HL-60/S4 (cell line): ENCODE results near the gene LRMDA.

Experiments
- in situ Hi-C: fragments of 300-500 bp; cut with MboI; formaldehyde crosslinking; loops from 2 replicates; pipeline ENCODE4 v1.14.3; 2022; ENCODE audit warnings: low sequenced_read_pairs

LRMDA gene

DNA sequence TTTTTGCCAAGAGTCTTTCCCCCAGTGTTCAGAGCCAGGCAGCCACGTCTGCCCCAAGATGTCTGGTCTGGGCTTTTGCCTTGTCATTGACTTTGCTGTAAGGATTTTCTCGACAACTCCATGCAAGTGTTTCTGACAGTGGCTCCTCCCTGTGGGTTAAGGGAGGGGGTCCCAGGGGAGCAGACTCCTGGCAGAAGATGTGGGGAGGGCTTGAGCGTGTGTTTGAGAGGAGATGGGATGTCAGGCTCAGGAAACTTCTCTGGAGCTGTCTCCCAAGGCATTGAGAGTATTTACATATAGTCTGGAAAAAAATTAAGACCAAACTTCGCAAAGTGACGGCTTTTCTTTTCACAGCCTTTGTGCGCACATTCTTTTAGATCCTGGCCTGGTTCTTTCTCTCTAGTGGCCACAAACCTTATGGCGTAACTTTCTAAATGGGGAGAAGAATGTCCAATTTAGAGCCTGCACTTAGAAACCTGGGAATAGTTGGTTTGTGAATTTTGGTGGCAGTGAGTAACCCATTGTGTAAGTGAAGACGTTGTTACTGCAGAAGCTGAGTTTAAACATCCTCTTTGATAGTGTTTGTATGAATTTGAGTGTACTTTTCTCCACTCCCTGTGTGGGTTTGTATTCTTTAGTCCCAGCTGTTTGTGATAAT lies 201.5 kb downstream of the LRMDA start:
- in situ Hi-C loops = no loop called here

DNA sequence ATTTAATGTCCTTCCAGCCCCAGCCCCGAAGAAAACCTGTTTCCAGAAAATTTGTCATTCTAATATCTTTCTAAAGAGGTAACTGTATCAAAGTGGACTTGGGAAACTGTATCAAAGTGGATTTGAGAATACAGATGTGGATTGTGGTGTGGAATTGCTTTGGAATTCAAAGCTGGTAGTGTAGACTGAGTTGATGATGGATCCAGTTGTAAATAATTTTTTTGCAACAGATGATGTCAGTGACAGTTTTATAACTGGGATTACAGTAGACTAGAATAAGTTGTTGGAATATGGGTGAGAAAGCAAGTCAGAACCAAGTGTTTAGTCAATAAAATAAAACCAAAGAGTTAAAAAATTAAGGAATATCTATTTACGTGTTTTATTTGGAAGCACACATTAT lies 202.1 kb downstream of the LRMDA start:
- in situ Hi-C loops = no loop called here

DNA sequence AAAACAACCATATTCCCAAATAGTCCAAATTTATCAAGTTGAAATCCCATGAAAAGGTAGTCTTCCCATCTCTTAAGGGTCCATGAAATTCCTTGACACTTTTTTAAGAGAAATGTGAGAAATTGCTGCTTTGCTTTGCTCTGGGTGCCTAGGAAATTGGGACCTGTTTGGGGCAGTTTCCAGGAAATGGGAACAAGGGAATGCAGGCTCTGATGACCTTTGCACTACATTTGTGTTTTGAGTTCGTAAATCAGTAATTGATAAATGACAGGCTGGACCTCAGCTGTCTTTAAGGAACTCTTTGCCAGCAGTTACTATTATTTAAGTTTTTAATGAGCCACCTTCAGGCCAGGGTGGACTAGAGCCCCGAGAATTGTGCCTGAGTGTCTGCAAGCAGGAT lies 203.5 kb downstream of the LRMDA start:
- in situ Hi-C loops = no loop called here

DNA sequence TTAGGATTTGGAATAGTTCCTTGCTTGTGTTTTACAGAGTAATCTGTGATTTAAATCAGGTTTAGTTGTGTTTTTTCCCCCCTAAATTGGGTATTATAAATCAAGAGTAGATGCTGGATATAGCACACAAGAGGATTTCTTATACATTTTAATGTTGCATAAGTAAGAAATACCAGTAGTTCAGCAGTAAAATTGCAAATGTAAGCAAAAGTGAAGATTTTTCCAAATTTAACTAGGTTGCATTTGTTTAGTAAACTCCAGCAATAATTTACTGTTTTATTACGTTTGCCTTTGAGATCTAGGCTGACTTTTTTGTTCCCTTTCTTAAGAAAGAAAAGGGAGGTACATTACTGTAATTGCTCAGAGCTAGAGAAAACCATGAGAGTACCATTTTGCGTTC lies 207.3 kb downstream of the LRMDA start:
- in situ Hi-C loops = no loop called here

DNA sequence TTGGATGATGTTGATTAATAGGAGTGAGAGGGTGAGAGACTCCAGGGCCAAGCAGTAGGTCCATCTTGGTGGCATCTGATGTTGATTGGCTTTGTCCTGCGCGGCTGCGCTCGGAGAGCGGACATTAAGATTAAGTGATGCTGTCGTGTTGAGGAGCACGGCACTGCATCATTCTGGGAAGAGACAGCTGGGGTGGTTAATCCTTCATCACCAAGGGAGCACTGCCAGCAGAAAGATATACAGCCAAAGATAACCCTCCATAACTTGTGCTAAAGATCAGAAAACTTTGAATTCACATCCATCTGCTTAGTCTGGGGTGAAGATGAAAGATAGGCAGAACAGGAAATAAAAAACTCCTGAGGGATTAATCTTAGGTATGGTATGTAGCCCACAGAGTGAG lies 208.3 kb downstream of the LRMDA start:
- in situ Hi-C loops = no loop called here

DNA sequence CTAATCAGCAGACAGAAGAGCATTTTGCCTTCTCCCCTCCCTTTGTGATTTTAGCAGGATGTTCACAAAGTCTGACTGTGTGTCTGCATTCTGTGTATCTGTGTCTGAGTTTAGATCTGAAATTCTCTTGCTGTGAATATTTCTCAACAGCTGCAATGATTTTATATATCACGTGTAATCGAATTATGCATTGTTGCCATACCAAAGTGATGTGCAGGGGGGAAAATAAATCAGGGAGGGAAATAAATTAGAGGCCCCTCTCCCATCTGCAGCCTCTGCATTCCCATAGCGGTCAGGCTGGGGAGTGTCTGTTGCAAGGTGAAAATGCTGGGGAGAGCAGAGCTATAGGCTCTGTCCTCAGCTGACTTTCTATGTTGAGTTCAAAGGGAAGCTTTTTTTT lies 209.0 kb downstream of the LRMDA start:
- in situ Hi-C loops = no loop called here

DNA sequence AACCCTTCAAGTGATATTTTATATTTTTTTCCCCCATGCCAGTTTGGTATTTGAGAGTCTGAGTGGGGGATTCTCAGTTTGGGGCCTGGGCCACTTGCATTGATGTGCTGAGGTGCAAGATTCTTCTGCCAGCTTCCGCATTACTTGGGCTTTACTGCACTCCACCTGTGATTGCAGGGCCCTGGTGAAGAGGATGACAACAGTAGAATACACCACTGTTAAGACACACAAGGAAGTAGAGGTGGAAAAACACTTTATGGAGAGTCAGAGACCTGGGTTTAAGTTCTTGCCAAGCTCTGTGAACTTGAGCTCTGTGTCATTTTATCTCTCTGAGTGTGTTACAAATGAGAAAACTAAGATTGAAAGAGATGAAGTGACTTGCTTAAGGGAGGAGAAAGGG lies 209.4 kb downstream of the LRMDA start:
- in situ Hi-C loops = no loop called here

DNA sequence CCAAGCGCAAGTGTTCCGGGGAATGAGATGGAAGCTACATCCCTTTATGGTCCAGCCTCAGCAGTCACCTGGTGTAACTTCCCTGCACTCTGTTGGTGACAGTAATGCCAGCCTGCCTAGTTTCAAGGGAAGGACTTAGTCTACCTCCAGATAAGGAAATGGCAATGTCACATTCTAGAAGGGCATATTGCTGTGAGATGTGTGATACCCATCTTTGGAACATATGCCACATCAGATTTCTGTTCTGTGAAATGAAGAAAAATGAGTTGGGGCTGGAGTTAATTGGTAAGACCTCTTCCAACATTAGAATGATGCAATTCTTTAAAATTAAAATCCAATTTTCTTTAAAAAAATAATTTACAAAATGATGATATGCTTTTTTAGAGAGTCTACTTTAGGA lies 212.0 kb downstream of the LRMDA start:
- in situ Hi-C loops = no loop called here

DNA sequence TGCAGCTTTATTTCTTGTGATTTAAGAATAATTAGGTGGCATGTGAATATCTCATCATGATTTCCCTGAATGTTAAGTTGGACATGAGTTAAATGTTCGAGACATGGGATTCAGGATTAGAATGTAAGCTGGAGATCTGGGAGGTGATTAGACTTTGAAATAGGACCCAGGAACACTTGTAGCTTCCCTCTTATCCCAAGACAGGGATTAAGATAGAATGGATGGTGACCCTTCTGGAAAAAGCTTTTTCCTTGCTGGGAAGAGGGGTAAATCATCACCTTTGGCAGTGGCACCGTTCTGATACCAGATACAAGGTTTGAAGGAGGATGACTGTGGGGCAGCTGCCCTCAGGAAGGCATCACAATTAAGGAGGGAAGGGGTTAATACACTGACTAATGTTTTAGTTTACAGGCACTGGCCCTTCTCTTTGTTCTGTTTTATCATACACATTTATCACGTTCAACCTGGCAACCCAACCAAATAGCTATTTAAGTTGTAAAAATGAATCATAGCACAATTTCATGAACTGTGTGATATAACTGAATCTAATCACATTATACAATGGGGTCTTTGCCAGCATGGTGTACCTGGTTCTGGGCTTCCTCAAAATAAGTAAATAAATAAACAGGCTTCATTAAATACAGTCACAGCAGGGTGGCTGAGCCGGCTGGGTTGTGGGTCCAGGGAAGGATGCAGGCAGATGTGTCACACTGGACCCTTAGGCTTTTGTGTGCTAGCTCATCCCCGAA lies 212.7 kb downstream of the LRMDA start:
- in situ Hi-C loops = no loop called here

DNA sequence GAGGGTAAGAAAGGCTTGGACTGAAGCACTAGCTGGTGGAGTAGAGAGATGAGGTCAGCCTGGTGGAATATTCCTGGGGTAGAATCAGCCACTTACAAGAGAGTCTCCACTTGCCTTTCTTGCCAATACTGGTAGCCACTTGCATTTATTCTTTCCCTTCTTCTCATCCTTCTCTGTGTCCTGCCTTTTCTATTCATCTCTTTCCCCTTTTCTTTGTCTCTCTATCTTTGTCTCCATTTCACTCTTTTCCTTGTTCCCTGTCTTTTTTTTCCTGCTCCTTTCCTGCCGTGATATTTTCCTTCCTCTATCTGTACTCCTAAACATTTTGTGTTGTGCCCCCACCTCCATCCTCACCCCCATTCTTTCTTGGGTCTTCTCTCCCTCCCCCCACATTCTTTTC lies 214.3 kb downstream of the LRMDA start:
- in situ Hi-C loops = no loop called here

DNA sequence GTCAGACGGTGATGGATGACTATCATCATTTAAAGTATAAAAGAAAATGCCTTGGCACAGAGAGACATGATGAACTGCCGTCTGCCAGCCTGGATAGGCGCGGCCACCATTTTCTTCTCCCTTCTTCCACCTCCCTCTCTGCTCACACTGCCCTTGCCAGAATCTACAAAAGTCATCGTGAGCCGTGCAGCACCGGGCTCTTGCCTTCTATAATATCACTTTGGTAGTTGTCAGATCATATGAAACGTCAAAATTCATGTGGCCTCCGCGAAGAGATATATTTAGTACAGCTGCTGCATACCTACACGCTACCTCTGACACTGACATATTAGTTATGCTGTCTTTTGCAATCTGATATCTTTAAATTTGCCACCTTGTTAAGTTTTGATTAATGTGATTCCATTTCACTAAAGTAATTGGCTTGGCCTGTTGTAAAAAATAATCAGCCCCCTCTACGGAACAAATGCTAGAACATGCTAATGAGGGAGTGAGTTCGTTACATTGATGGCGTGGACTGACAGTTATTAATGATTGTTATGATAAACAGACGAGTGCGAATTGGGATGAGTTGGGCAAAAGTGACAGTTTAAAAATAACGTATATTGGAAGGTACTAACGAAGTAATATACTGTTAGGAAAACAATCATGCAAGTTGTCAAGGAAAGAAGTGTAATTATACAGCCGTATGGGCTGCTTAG lies 214.9 kb downstream of the LRMDA start:
- in situ Hi-C loops = no loop called here

DNA sequence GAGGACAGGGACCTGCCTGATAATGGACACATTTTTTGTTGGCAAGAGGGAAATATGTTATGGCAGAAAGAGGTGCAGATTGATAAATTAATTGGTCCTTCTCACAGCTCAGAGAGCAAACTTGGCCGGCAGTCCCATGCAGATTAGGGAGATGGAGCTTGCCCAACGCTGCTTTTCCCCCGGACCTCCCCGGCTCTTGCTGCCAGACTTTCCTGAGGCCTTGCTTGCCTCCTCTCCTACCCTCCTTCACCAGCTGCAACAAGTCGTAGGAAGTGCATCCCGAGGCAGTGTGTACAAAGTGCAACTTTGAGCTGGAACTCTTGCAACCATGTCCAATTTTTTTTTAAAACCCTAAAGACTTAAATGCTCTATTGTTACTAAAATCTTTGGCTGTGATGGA lies 215.5 kb downstream of the LRMDA start:
- in situ Hi-C loops = no loop called here

DNA sequence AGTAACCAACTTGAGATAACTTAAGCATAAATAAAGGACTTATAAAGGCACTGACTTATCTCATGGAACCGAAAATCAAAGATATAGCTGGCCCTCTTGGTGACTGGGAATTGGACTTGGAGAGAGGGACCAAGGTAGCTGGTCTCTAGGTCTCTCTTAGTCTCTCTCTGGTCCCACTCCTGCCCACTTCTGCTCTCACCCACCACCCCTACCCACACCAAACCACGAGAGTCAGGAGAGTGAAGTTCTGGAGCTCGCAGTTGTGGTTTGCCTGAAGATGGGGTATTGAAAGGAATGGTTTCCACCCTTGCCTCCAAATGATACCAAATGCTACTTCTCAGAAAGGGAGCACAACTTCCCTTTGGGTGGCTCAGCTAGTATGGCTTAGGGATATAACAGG lies 216.3 kb downstream of the LRMDA start:
- in situ Hi-C loops = no loop called here

DNA sequence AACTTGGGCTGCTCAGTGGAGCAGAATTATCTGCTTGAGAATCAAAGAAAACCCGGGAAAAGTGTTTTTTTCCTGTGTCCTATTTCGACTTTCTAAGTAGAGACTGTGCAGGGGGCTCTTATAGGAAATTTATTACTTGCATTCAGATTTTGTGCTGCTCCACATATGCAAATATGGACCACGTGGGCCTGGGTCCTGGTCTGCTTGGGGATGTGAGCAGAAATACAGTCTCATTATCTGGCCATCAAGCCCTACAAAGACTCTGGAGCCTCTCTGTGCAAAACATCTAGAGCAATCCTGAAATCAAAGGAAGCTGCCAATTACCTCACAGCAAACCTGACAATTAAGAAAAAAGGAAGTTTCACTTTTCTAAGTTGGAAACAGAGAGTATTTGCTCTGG lies 216.9 kb downstream of the LRMDA start:
- in situ Hi-C loops = no loop called here

DNA sequence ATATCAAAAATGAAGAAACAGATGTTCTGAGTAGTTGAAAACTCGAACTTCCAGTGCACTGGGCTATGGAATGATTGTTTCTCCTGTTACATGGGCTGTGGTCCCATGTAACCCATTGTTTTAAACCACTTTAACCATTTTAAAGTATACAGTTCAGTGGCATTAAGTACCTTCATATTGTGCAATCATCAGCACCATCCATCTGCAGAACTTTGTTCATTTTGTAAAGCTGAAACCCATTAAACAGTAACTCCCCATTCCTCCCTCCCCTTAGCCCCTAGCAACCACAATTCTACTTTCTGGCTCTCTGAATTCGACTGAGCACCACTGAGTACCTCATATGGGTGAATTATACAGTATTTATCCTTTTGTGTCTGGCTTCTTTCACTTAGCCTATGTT lies 217.4 kb downstream of the LRMDA start:
- in situ Hi-C loops = no loop called here

DNA sequence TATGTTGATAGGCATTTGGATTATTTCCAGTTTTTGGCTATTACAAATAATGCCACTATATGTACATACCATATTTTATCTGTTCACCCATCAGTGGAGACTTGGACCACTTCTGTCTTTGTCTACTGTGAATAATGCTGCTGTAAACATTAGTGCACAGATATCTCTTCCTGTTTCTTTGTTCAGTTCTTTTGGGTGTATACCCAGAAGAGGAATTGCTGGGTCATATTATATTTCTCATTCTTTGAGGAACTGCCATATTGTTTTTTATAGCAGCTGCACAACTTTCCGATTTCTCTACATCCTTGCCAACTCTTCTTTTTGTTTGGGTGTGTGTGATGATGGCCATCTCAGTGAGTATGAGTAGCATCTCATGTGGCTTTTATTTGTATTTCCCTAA lies 218.0 kb downstream of the LRMDA start:
- in situ Hi-C loops = no loop called here

DNA sequence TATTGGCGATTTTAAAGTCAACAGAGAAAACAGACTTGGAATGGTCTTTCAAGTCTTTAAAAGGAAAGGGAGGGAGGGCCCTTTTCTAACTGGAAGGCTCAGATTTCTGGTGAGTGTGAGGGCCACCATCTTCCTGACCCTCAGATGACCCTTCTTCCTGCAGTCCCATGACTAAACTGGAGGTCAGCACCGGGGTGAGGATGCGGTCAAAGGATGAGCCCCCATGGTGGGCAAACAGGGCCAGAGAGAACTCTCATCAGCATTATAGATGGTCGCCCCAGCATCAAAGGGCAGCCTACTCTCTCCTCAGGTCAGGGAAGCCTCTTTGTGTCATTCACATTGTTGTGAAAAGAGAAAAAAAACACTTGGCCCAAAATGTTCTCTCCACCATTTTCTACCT lies 219.2 kb downstream of the LRMDA start:
- in situ Hi-C loops = no loop called here

DNA sequence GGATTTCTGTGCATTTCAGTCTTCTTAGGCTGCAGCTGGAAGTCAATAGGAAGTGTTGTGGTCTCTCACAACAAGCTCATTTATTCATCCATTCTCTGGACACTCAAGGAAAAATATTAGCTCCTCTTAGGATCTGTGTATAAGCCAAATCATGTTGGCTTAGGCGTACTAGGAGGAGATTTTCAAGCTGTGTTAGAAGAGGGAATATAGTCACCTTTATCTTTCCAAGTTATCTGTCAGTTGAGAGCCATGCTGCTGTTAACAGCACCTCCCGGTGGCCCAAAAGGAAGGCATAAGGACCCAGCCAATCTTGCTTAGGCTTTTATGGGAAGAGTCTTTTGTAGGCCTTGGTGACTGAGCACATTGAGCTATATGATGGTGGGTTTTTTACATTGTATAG lies 220.0 kb downstream of the LRMDA start:
- in situ Hi-C loops = no loop called here

DNA sequence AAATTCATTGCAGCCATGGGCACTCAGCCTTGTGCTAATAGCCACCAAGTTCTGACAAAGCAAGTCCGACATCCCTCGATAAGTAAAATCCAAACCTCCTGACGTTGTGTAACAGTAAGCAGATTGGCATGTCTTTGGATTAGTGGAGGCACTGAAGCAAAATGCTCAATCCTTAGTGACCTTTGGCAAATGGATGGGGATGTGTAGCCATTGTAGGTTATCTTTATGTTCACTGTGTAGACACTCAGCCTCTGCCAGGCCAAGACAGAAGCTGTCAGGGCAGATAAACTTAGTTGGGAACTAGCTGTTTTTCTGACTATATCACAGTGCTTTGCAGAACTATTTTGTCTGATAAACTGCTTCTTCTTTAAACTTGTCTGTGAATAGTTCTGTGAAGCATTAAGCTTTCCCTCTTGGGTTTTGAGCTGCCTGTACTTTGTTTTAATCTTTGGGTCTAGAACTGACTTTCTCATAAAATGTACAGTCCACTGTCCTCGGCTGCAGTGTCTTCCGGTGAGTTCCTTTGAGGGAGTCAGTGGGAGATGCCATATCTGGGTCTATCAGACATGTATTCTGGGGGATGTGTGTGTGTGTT lies 220.8 kb downstream of the LRMDA start:
- in situ Hi-C loops = no loop called here

DNA sequence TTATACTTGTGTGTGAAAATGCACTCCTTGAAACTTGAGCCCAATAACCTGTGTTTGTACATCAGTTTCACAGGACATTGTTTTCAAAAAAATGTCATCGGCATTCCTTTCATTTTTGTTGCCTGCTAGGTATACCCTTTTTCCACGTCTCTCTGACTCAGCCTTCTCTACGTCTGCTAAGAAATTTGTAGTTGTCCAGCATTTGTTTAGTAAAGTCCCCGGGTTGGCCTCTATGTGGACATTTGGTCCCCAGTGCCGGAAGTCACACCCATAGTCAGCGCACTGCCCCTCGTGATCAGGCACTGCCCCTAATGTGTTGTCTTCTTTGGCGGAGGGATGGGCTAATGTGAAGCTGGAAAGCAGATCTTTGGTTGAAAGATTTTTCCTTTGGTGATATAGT lies 222.3 kb downstream of the LRMDA start:
- in situ Hi-C loops = no loop called here

DNA sequence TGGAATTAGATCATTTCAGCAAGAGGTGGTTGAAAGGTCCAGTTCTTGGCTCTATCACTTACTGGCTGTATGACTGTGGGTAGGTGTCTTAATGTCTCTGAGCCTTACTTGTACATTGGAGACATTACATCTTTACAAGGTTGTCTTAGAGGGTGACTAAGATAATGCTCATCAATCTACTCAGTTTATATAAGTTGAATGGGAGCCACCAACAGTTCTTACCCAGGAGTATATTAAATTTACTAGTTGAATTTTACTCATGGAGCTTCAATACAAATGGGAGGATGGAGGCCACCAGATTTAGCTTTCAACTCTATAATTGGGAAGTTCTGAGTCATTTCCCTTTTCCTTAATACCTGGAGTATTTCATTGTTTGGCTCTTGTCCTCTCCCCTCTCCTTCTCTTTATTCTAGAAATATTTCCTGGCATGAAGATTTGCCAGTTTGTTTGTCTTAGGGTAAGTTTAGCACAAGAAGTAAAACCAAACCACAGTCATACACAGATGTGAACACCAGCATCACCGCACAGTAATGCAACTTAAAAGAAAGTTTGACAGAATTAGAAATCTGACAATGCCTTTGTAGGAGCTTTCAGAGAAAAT lies 222.8 kb downstream of the LRMDA start:
- in situ Hi-C loops = no loop called here
